Gastrocnemius medialis (tissue), 4 donors: ENCODE results near the gene GEN1. TPM values are rescaled to one million over a fixed set of nuclear protein-coding genes. Genes with fewer than 3 reads are reported as not detected.

Experiments
- ATAC-seq, 2 donors: fragments of 150-250 bp; one replicate each; pipeline ENCODE4 v1.9.1; 2016
- DNase-seq, 2 donors: peaks; one replicate each; pipeline ENCODE4 v3.0.0-alpha.2; 2019
- H3K27ac ChIP-seq, 4 donors: fragments of 200-600 bp; sonication (generic); 1 replicate in 1 of 4; 2 replicates in 3 of 4; pipeline ENCODE4 v1.5.1; 2016 to 2018; ENCODE audit warnings: mild to moderate bottlenecking in 2 of 4, moderate library complexity in 1 of 4
- H3K27me3 ChIP-seq, 3 donors: fragments of 200-600 bp; sonication (generic) in 2 of 3; 1 replicate in 1 of 3; 2 replicates in 2 of 3; pipeline versions ENCODE4 v1.5.1 to v1.6.0; 2016 to 2019; ENCODE audit warnings: mild to moderate bottlenecking in 1 of 3, moderate library complexity in 1 of 3
- H3K36me3 ChIP-seq, 2 donors: fragments of 200-600 bp; sonication (generic) in 1 of 2; one replicate each; pipeline ENCODE4 v1.5.1; 2017 to 2018
- H3K4me1 ChIP-seq, 2 donors: fragments of 200-600 bp; sonication (generic) in 1 of 2; one replicate each; pipeline ENCODE4 v1.5.1; 2016 to 2017; ENCODE audit warnings: mild to moderate bottlenecking in 2 of 2
- H3K4me3 ChIP-seq, 4 donors: fragments of 200-600 bp; sonication (generic) in 3 of 4; 1 replicate in 1 of 4; 2 replicates in 3 of 4; pipeline ENCODE4 v1.5.1; 2016 to 2019; ENCODE audit warnings: mild to moderate bottlenecking in 2 of 4
- H3K9me3 ChIP-seq, 3 donors: fragments of 200-600 bp; sonication (generic) in 2 of 3; 1 replicate in 1 of 3; 2 replicates in 2 of 3; pipeline ENCODE4 v1.5.1; 2016 to 2019
- POLR2A ChIP-seq, 2 donors: fragments of 450-650 bp; IDR thresholded peaks; one replicate each; pipeline ENCODE4 v1.6.1; 2017; ENCODE audit warnings: antibody characterized with exemption in 2 of 2, mild to moderate bottlenecking in 2 of 2, moderate library complexity in 2 of 2
- in situ Hi-C, 4 donors: fragments of 200-750 bp; cut with MboI; loops; one replicate each; pipeline versions ENCODE4 v1.15.0 to v1.8.0; 2017; ENCODE audit warnings: low sequenced_read_pairs in 4 of 4
- intact Hi-C: fragments of 100-400 bp; cut with DNase I; formaldehyde crosslinking; loops from one replicate; pipeline ENCODE4 v1.15.1; 2023; ENCODE audit warnings: low total_unique reads
- total RNA-seq, 4 donors: library from RNA; depleted of rRNA; stranded (reverse); fragments of >200 nt; gene quantifications; one replicate each; pipeline versions ENCODE4 v1.1.0 to v1.2.3, GENCODE V29; 2016
- TF ChIP-seq, protein P1 (sequence below), 5 experiments: fragments of 450-650 bp in 3 of 5; fragments of 200-600 bp in 2 of 5; sonication (generic) in 2 of 5; IDR thresholded peaks in 4 of 5; conservative IDR thresholded peaks in 1 of 5; 1 replicate in 4 of 5; 2 replicates in 1 of 5; pipeline ENCODE4 v1.5.1; 2016 to 2019; ENCODE audit warnings: antibody characterized with exemption in 5 of 5, mild to moderate bottlenecking in 3 of 5, moderate library complexity in 3 of 5

Gene GEN1
- total RNA-seq, 4 donors from 2014 or later = 0.31 to 8.7 (median 2.3) TPM

GRCh38 chr2:17805166-17805565 is 51.2 kb downstream of the GEN1 start:
- Histone ChIP-seq H3K9me3 (no peaks in the 10 kb centered on the region), H3K27ac (no peak overlapping the region), H3K36me3 (no peaks in the 10 kb centered on the region), H3K4me1 (peaks cover 0 to 3% of the 10 kb centered on the region in 2 donors), H3K27me3 (no peaks in the 10 kb centered on the region), H3K4me3 (no peak overlapping the region)
- ATAC-seq (no peak), DNase-seq (no peak)
- no peak for TF ChIP-seq POLR2A (IDR thresholded peaks at IDR 0.05)
- TF ChIP-seq, protein P1, sequence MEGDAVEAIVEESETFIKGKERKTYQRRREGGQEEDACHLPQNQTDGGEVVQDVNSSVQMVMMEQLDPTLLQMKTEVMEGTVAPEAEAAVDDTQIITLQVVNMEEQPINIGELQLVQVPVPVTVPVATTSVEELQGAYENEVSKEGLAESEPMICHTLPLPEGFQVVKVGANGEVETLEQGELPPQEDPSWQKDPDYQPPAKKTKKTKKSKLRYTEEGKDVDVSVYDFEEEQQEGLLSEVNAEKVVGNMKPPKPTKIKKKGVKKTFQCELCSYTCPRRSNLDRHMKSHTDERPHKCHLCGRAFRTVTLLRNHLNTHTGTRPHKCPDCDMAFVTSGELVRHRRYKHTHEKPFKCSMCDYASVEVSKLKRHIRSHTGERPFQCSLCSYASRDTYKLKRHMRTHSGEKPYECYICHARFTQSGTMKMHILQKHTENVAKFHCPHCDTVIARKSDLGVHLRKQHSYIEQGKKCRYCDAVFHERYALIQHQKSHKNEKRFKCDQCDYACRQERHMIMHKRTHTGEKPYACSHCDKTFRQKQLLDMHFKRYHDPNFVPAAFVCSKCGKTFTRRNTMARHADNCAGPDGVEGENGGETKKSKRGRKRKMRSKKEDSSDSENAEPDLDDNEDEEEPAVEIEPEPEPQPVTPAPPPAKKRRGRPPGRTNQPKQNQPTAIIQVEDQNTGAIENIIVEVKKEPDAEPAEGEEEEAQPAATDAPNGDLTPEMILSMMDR (IDR thresholded peaks at IDR 0.05 in 4 of 5, conservative IDR thresholded peaks at IDR 0.05 in 1 of 5) = no peak
- intact Hi-C loops (no loop called here), in situ Hi-C loops (no loop called here)

DNA sequence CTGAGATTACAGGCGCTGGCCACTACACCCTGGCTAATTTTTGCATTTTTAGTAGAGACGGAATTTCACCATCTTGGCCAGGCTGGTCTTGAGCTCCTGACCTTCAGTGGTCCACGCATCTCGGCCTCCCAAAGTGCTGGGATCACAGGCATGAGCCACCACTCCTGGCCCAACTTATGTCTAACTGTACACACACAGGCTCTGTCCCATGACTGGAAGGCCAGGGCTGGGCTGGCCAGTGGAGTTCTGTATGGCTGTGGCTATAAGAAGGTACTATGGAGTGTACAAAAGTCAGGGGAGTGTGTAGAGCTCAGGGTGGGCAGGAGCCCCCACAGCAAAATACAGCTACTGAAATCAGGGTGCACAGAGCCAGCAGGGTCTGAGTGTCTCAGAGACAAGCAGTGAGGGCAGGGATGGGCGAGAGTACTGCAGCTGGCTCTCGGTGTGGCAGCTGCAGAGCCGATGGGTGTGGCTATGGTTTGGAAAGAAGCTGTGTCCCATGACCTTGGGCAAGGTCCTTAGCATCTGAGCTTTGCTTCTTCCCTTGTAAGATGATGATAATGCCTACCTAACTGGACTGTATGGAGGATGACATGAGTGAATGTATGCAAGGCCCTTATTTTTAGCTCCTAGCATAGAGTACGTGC is 51.9 kb downstream of the GEN1 start:
- H3K9me3 ChIP-seq = no peaks in the 10 kb centered on the region
- no peak for DNase-seq
- ATAC-seq = peak in 1 of 2 donors; percentile 41
- H3K27me3 ChIP-seq = no peaks in the 10 kb centered on the region
- no peak overlapping the region for H3K4me3 ChIP-seq
- TF ChIP-seq, protein P1 (IDR thresholded peaks at IDR 0.05 in 4 of 5, conservative IDR thresholded peaks at IDR 0.05 in 1 of 5) = no peak
- TF ChIP-seq POLR2A (IDR thresholded peaks at IDR 0.05) = no peak
- no peak overlapping the region for H3K27ac ChIP-seq
- in situ Hi-C loops = no loop called here
- intact Hi-C loops = no loop called here
- no peaks in the 10 kb centered on the region for H3K36me3 ChIP-seq
- no peaks in the 10 kb centered on the region for H3K4me1 ChIP-seq

- peak; percentile 14 to 55 for ATAC-seq
- intact Hi-C loops = no loop called here
- no peak for TF ChIP-seq POLR2A (IDR thresholded peaks at IDR 0.05)
- TF ChIP-seq, protein P1 (IDR thresholded peaks at IDR 0.05 in 4 of 5, conservative IDR thresholded peaks at IDR 0.05 in 1 of 5) = no peak
- H3K27me3 ChIP-seq = no peaks in the 10 kb centered on the region
- in situ Hi-C loops = no loop called here
- no peak for DNase-seq
- H3K4me3 ChIP-seq = no peak overlapping the region
- no peaks in the 10 kb centered on the region for H3K9me3 ChIP-seq
- no peaks in the 10 kb centered on the region for H3K4me1 ChIP-seq
- no peaks in the 10 kb centered on the region for H3K36me3 ChIP-seq
- H3K27ac ChIP-seq = peak overlapping the region; percentile 47 to 67 (median 56)
Measured at GRCh38 chr2:17813010-17813741, 59.2 kb downstream of the GEN1 start.

- no peaks in the 10 kb centered on the region for H3K36me3 ChIP-seq
- no peaks in the 10 kb centered on the region for H3K4me1 ChIP-seq
- no peaks in the 10 kb centered on the region for H3K27me3 ChIP-seq
- ATAC-seq = peak; percentile 65 to 72
- in situ Hi-C loops (no loop called here), intact Hi-C loops (no loop called here)
- H3K4me3 ChIP-seq = no peak overlapping the region
- DNase-seq = peak in 1 of 2 donors; percentile 42
- no peak for TF ChIP-seq POLR2A (IDR thresholded peaks at IDR 0.05)
- TF ChIP-seq, protein P1 (IDR thresholded peaks at IDR 0.05 in 4 of 5, conservative IDR thresholded peaks at IDR 0.05 in 1 of 5) = no peak
- no peaks in the 10 kb centered on the region for H3K9me3 ChIP-seq
- H3K27ac ChIP-seq = peak overlapping the region; percentile 47 to 67 (median 56)
Measured at GRCh38 chr2:17813742-17814473, 60.0 kb downstream of the GEN1 start.
